Spleen (tissue), 7 donors: Measurements from ENCODE around the gene WNT9B.

Experiments used
- POLR2A ChIP-seq, 3 donors: fragments of 450-650 bp; IDR thresholded peaks; one replicate each; pipeline ENCODE4 v1.5.1; 2017; ENCODE audit warnings: antibody characterized with exemption in 3 of 3, mild to moderate bottlenecking in 1 of 3
- POLR2AphosphoS5 ChIP-seq, 3 donors: sonication (generic); formaldehyde crosslinking; IDR thresholded peaks; one replicate each; pipeline ENCODE4 v1.5.1; 2017; ENCODE audit warnings: antibody characterized with exemption in 3 of 3
- TF ChIP-seq, protein P1 (sequence below), 11 experiments: fragments of 200-600 bp in 7 of 11; fragments of 450-650 bp in 4 of 11; sonication (generic) in 4 of 11; IDR thresholded peaks in 8 of 11; conservative IDR thresholded peaks in 3 of 11; 1 replicate in 7 of 11; 2 replicates in 4 of 11; pipeline versions ENCODE4 v1.4.0 to v1.8.0; 2016 to 2021; ENCODE audit warnings: antibody characterized with exemption in 11 of 11, inconsistent platforms in 4 of 11, mild to moderate bottlenecking in 1 of 11
- donor health status: DM: no; HTN: no; CAD: no; lungs with moderate emphysema.
- donor health status: DM: no; HTN: no; CAD: no.
- donor health status: DM: no; HTN: no; CAD: no.

- TF ChIP-seq, protein P1, sequence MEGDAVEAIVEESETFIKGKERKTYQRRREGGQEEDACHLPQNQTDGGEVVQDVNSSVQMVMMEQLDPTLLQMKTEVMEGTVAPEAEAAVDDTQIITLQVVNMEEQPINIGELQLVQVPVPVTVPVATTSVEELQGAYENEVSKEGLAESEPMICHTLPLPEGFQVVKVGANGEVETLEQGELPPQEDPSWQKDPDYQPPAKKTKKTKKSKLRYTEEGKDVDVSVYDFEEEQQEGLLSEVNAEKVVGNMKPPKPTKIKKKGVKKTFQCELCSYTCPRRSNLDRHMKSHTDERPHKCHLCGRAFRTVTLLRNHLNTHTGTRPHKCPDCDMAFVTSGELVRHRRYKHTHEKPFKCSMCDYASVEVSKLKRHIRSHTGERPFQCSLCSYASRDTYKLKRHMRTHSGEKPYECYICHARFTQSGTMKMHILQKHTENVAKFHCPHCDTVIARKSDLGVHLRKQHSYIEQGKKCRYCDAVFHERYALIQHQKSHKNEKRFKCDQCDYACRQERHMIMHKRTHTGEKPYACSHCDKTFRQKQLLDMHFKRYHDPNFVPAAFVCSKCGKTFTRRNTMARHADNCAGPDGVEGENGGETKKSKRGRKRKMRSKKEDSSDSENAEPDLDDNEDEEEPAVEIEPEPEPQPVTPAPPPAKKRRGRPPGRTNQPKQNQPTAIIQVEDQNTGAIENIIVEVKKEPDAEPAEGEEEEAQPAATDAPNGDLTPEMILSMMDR (IDR thresholded peaks at IDR 0.05 in 8 of 11, conservative IDR thresholded peaks at IDR 0.05 in 3 of 11) = no peak
- TF ChIP-seq POLR2A (IDR thresholded peaks at IDR 0.05) (no peak), POLR2AphosphoS5 (IDR thresholded peaks at IDR 0.05) (no peak)
Observed at GRCh38 chr17:46857600-46857999, 6.2 kb downstream of the WNT9B start.
